ENCODE results near the gene CXXC4. TPM values are rescaled to one million over a fixed set of nuclear protein-coding genes. Genes with fewer than 3 reads are reported as not detected.

The CXXC4 gene
- total RNA-seq, result 1 to 10 TPM in 3 of 4 donors, under 1 TPM in 1; 0.40 to 4.8 (median 3.0) TPM

GRCh38 chr4:104494822-104495559, at the start of gene CXXC4:
TSS of gene CXXC4 (minus strand) at chr4:104494894. CDS start at chr4:104491802, 3,092 bp downstream.
- Histone ChIP-seq H3K36me3 (no peaks in the 10 kb centered on the region), H3K4me3 (peak within 1 kb of the TSS; percentile 63 to 87), H3K4me1 (peaks cover 0 to 60% (median 0%) of the 10 kb centered on the region in 3 donors), H3K9me3 (no peaks in the 10 kb centered on the region), H3K27ac (peak within 1 kb of the TSS; percentile 75 to 93 (median 90)), H3K27me3 (no peaks in the 10 kb centered on the region)
- TF ChIP-seq POLR2A (IDR thresholded peaks at IDR 0.05) (peak; percentile 14 to 44), POLR2AphosphoS5 (IDR thresholded peaks at IDR 0.05) (peak; percentile 15), CTCF (IDR thresholded peaks at IDR 0.05) (no peak)
- peak; percentile 80 for ATAC-seq
- WGBS, 2 donors (ENCODE audit: low coverage in 1 of 2), result 0% methylated on average over 18 to 20 of the region's 42 CpGs

- Histone ChIP-seq H3K4me3 (no peak overlapping the region), H3K27ac (no peak overlapping the region), H3K36me3 (no peaks in the 10 kb centered on the region), H3K4me1 (peaks cover 0 to 14% (median 0%) of the 10 kb centered on the region in 3 donors), H3K27me3 (no peaks in the 10 kb centered on the region), H3K9me3 (no peaks in the 10 kb centered on the region)
- 83% methylated on average over 1 of the region's 1 CpG; no CpG with 5 or more reads in 1 of the 2 donors for WGBS, 2 donors (ENCODE audit: low coverage in 1 of 2)
- TF ChIP-seq CTCF (IDR thresholded peaks at IDR 0.05) (no peak), POLR2AphosphoS5 (IDR thresholded peaks at IDR 0.05) (no peak), POLR2A (IDR thresholded peaks at IDR 0.05) (no peak), EP300 (IDR thresholded peaks at IDR 0.05) (no peak)
- ATAC-seq, result no peak
These were observed 38.5 kb upstream of the CXXC4 start for GRCh38 chr4:104533156-104533555.

GRCh38 chr4:104532677-104533076, 38.0 kb upstream of the CXXC4 start:
- H3K4me3 ChIP-seq, result no peak overlapping the region
- H3K36me3 ChIP-seq, result no peaks in the 10 kb centered on the region
- H3K27ac ChIP-seq, result no peak overlapping the region
- 20 to 72% methylated on average over 2 of the region's 2 CpGs for WGBS, 2 donors (ENCODE audit: low coverage in 1 of 2)
- no peaks in the 10 kb centered on the region for H3K27me3 ChIP-seq
- no peak for ATAC-seq
- no peaks in the 10 kb centered on the region for H3K9me3 ChIP-seq
- H3K4me1 ChIP-seq, result peaks cover 0 to 14% (median 0%) of the 10 kb centered on the region in 3 donors
- TF ChIP-seq CTCF (IDR thresholded peaks at IDR 0.05), result no peak
- no peak for TF ChIP-seq EP300 (IDR thresholded peaks at IDR 0.05)
- TF ChIP-seq POLR2A (IDR thresholded peaks at IDR 0.05), result no peak
- no peak for TF ChIP-seq POLR2AphosphoS5 (IDR thresholded peaks at IDR 0.05)

GRCh38 chr4:104531390-104531789, 36.7 kb upstream of the CXXC4 start:
- Histone ChIP-seq H3K9me3 (no peaks in the 10 kb centered on the region), H3K36me3 (no peaks in the 10 kb centered on the region), H3K27me3 (no peaks in the 10 kb centered on the region), H3K4me3 (no peak overlapping the region), H3K4me1 (peaks cover 0 to 14% (median 0%) of the 10 kb centered on the region in 3 donors), H3K27ac (no peak overlapping the region)
- no peak for ATAC-seq
- TF ChIP-seq POLR2AphosphoS5 (IDR thresholded peaks at IDR 0.05) (no peak), CTCF (IDR thresholded peaks at IDR 0.05) (peak in 2 of 4 experiments; percentile 16 to 51)
- WGBS, 2 donors (ENCODE audit: low coverage in 1 of 2), result 0 to 13% methylated on average over 1 of the region's 1 CpG

GRCh38 chr4:104530426-104530825, 35.7 kb upstream of the CXXC4 start:
- TF ChIP-seq POLR2AphosphoS5 (IDR thresholded peaks at IDR 0.05) (no peak), EP300 (IDR thresholded peaks at IDR 0.05) (no peak), CTCF (IDR thresholded peaks at IDR 0.05) (no peak), POLR2A (IDR thresholded peaks at IDR 0.05) (no peak)
- no peak overlapping the region for H3K27ac ChIP-seq

More at GRCh38 chr4:104530426-104530825, 35.7 kb upstream of the CXXC4 start:
- Histone ChIP-seq H3K36me3 (no peaks in the 10 kb centered on the region), H3K4me1 (peaks cover 0 to 14% (median 0%) of the 10 kb centered on the region in 3 donors), H3K9me3 (no peaks in the 10 kb centered on the region), H3K4me3 (no peak overlapping the region), H3K27me3 (no peaks in the 10 kb centered on the region)
- no peak for ATAC-seq
- 84 to 100% methylated on average over 2 of the region's 2 CpGs for whole genome bisulfite sequencing, 2 donors (ENCODE audit: low coverage in 1 of 2)

Measured in gastroesophageal sphincter (tissue), 4 donors.